ENCODE data around the gene ZNF550. TPM values are rescaled to one million over a fixed set of nuclear protein-coding genes. Genes with fewer than 3 reads are reported as not detected.

ZNF550 gene
- 10.3 to 13.3 TPM (median 11.3 TPM) in 3 replicates for total RNA-seq

DNA sequence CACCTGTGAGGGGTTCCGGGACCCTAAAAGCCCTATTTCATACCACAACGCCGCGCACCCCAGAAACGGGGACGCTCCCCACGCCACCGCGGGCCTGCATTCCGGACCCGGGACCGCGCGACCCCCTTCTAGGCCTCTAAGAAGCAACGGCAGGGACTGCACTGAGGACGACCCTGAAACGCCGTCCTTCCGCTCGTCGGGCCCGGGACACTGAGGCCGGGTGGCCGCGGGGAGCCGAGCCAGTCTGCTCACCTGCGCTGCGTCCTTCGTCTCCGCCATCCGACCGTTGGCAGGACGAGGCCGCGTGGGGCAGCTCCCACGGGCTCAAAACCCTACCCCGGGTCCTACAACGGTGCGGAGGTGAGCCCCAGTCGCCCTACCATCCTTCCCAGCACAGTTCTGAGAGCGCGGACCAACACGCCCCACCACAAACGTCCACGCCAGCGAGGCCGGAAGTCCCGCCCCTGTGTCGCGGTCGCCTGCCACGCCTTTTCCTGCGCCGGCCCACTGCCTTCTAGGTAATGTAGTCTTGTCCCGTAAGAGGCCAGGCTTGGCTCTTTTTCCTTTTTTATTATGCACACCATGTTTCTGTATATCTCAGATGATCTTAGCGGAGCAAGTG, at the start of gene ZNF550:
Gene ZNF550 (minus strand): TSS at position 460 of the 622 bp plus-strand sequence. CDS start 181 bp downstream, at position 279.
- Mint-ChIP-seq H3K36me3 (peaks cover 47% of the 10 kb centered on the region), H3K4me3 (peak within 1 kb of the TSS; percentile 96), H3K4me1 (peaks cover 13% of the 10 kb centered on the region), H3K9me3 (peaks cover 46% of the 10 kb centered on the region), H3K27me3 (ENCODE audit: low read depth) (no peaks in the 10 kb centered on the region), H3K27ac (peak within 1 kb of the TSS; percentile 93)
- TF ChIP-seq, protein P1, sequence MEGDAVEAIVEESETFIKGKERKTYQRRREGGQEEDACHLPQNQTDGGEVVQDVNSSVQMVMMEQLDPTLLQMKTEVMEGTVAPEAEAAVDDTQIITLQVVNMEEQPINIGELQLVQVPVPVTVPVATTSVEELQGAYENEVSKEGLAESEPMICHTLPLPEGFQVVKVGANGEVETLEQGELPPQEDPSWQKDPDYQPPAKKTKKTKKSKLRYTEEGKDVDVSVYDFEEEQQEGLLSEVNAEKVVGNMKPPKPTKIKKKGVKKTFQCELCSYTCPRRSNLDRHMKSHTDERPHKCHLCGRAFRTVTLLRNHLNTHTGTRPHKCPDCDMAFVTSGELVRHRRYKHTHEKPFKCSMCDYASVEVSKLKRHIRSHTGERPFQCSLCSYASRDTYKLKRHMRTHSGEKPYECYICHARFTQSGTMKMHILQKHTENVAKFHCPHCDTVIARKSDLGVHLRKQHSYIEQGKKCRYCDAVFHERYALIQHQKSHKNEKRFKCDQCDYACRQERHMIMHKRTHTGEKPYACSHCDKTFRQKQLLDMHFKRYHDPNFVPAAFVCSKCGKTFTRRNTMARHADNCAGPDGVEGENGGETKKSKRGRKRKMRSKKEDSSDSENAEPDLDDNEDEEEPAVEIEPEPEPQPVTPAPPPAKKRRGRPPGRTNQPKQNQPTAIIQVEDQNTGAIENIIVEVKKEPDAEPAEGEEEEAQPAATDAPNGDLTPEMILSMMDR (IDR thresholded peaks at IDR 0.05; ENCODE audit: unreplicated experiment), result no peak
- peak; percentile 66 to 83 for DNase-seq (ENCODE audit: low spot score in 2 of 2, unreplicated experiment in 2 of 2)

DNA sequence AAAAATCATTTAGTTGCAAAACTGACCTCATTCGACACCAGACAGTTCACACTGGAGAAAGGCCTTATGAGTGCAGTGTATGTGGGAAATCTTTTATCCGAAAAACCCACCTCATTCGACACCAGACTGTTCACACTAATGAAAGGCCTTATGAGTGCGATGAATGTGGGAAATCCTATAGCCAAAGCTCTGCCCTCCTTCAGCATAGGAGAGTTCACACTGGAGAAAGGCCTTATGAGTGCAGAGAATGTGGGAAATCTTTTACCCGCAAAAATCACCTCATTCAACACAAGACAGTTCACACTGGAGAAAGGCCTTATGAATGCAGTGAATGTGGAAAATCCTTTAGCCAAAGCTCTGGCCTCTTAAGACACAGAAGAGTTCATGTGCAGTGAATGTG, 47.3 kb upstream of the ZNF550 start:
- peaks cover 63% of the 10 kb centered on the region for H3K36me3 Mint-ChIP-seq
- H3K4me3 Mint-ChIP-seq, result no peak overlapping the region
- H3K9me3 Mint-ChIP-seq, result peaks cover 62% of the 10 kb centered on the region
- no peak for DNase-seq (ENCODE audit: low spot score in 2 of 2, unreplicated experiment in 2 of 2)
- TF ChIP-seq, protein P1 (IDR thresholded peaks at IDR 0.05; ENCODE audit: unreplicated experiment), result no peak
- H3K27me3 Mint-ChIP-seq (ENCODE audit: low read depth), result no peaks in the 10 kb centered on the region
- H3K4me1 Mint-ChIP-seq, result no peaks in the 10 kb centered on the region
- no peak overlapping the region for H3K27ac Mint-ChIP-seq

DNA sequence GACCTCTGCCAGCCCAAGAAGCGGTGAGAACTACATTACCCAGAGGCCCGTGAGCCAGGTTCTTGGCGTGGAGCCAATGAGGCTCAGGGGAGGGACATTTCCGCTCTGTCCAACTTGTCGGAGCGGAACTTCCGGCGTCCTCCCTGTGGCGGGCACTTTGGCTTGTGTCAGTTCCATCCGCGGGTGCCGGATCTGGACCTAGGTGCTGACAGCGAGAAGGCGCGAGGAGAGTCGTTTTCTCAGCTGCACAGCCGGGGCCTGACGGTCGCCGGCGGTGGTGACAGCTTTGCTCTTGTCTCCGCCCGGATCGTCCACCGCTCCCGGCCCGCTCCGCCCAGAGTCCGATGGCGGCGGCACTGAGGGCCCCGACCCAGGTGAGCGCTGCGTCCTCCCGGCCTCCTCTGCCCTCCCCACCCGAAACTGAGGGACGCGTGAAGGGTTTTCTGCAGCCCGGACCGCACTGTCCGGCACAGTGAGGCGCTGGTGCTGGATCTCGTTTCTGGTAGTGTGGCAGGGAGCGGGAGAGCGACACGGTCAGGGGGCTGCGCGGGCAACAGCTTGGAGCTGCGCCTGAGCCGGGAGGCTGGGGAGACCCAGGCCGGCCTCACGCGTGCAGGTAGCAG, 40.2 kb upstream of the ZNF550 start, which contains the start of gene ZNF530:
Gene ZNF530 (plus strand): TSS at position 125 of the 623 bp plus-strand sequence. CDS start 4,461 bp downstream, outside the sequence.
- H3K4me1 Mint-ChIP-seq, result peaks cover 8% of the 10 kb centered on the region
- no peaks in the 10 kb centered on the region for H3K27me3 Mint-ChIP-seq (ENCODE audit: low read depth)
- peaks cover 63% of the 10 kb centered on the region for H3K9me3 Mint-ChIP-seq
- H3K36me3 Mint-ChIP-seq, result peaks cover 37% of the 10 kb centered on the region
- TF ChIP-seq, protein P1 (IDR thresholded peaks at IDR 0.05; ENCODE audit: unreplicated experiment), result no peak
- H3K27ac Mint-ChIP-seq, result peak within 1 kb of the TSS; percentile 87
- peak within 1 kb of the TSS; percentile 82 for H3K4me3 Mint-ChIP-seq
- DNase-seq (ENCODE audit: low spot score in 2 of 2, unreplicated experiment in 2 of 2), result peak; percentile 77 to 88

DNA sequence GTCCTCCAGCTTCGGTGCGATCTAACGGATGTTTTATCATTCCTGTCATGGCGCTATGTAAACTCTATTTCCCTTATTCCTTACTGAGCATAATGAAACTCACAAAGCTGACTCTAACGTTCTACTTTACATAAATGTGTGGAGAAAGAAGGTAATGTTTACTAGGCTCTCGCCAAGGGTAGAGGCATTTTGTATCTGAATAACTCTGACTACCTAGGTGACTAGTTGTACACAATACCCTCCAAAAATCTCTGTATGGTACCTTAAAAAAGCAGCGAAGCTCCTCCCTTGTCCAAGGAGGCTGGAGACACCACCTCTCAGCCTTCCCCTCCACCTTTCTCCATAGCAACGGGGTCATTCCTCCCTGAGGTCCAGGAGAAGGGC, 39.7 kb upstream of the ZNF550 start:
- Mint-ChIP-seq H3K9me3 (peaks cover 61% of the 10 kb centered on the region), H3K27ac (peak overlapping the region; percentile 87)
- TF ChIP-seq, protein P1 (IDR thresholded peaks at IDR 0.05; ENCODE audit: unreplicated experiment), result no peak

DNA sequence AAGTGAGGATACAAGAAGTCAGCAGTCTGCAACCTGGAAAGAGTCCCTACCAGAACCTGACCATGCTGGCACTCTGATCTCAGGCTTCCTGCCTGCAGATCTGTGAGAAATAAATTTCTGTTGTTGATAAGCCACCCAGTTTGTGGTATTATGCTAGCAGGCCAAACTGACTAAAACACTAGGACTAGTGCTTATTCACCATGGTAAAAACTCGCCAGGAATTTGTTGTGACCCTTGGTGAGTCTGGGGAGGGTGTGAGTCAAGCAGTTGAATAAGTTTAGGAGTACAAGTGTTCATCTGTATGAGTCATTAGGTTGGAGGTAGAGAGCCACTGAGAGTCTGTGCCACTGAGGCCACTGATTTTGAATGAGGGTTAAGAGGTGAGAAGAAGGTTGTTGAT, 27.9 kb upstream of the ZNF550 start:
- no peaks in the 10 kb centered on the region for H3K27me3 Mint-ChIP-seq (ENCODE audit: low read depth)
- TF ChIP-seq, protein P1 (IDR thresholded peaks at IDR 0.05; ENCODE audit: unreplicated experiment), result no peak
- peaks cover 14% of the 10 kb centered on the region for H3K4me1 Mint-ChIP-seq
- peaks cover 72% of the 10 kb centered on the region for H3K9me3 Mint-ChIP-seq
- no peak overlapping the region for H3K4me3 Mint-ChIP-seq
- peaks cover 84% of the 10 kb centered on the region for H3K36me3 Mint-ChIP-seq
- DNase-seq (ENCODE audit: low spot score in 2 of 2, unreplicated experiment in 2 of 2), result no peak
- no peak overlapping the region for H3K27ac Mint-ChIP-seq

More for the DNA sequence above, 39.7 kb upstream of the ZNF550 start:
- peaks cover 32% of the 10 kb centered on the region for H3K36me3 Mint-ChIP-seq
- no peaks in the 10 kb centered on the region for H3K27me3 Mint-ChIP-seq (ENCODE audit: low read depth)
- peak overlapping the region; percentile 82 for H3K4me3 Mint-ChIP-seq
- H3K4me1 Mint-ChIP-seq, result peaks cover 8% of the 10 kb centered on the region
- DNase-seq (ENCODE audit: low spot score in 2 of 2, unreplicated experiment in 2 of 2), result no peak

Measured in mesothelial cell of epicardium (in vitro differentiated cells).